Kidney (tissue), 14 donors: ENCODE data around the gene KRT73. TPM values are rescaled to one million over a fixed set of nuclear protein-coding genes. Genes with fewer than 3 reads are reported as not detected.

Experiments used
- DNase-seq, 5 donors: peaks; one replicate each; pipeline ENCODE4 v3.0.0-alpha.2; 2013 to 2020
- FAIRE-seq: peaks from 2 replicates; lab custom pipeline; 2012; peaks lifted over from hg19 to GRCh38; lab: Jason Lieb, UNC
- H3K27ac ChIP-seq, 2 donors: one replicate each; pipeline ENCODE4 v1.7.0; 2013; ENCODE audit warnings: low read depth in 2 of 2, low read length in 2 of 2, inconsistent platforms in 1 of 2
- H3K27me3 ChIP-seq: one replicate; pipeline ENCODE4 v1.7.1; 2013; ENCODE audit warnings: low read length, inconsistent platforms; ENCODE audit not compliant: control insufficient read depth, insufficient read depth
- H3K36me3 ChIP-seq, 3 donors: one replicate each; pipeline versions ENCODE4 v1.7.0 to v1.7.1; 2013; ENCODE audit warnings: low read length in 3 of 3, control low read depth in 1 of 3, inconsistent platforms in 1 of 3; ENCODE audit not compliant: insufficient read depth in 3 of 3, control insufficient read depth in 2 of 3
- H3K4me1 ChIP-seq, 3 donors: one replicate each; pipeline versions ENCODE4 v1.7.0 to v1.7.1; 2013; ENCODE audit warnings: low read length in 3 of 3, inconsistent platforms in 1 of 3, low read depth in 1 of 3; ENCODE audit not compliant: control insufficient read depth in 2 of 3, insufficient read depth in 2 of 3
- H3K4me3 ChIP-seq, 3 donors: one replicate each; pipeline versions ENCODE4 v1.7.0 to v1.8.1; 2013; ENCODE audit warnings: low read length in 3 of 3, control low read depth in 1 of 3, inconsistent platforms in 1 of 3
- H3K9ac ChIP-seq, 3 donors: one replicate each; pipeline versions ENCODE4 v1.7.0 to v1.7.1; 2013; ENCODE audit warnings: low read length in 3 of 3, control low read depth in 1 of 3, inconsistent platforms in 1 of 3
- H3K9me3 ChIP-seq, 3 donors: one replicate each; pipeline versions ENCODE4 v1.7.0 to v1.7.1; 2013; ENCODE audit warnings: low read length in 3 of 3, control low read depth in 1 of 3, inconsistent platforms in 1 of 3; ENCODE audit not compliant: control insufficient read depth in 2 of 3, insufficient read depth in 1 of 3
- CTCF ChIP-seq: IDR thresholded peaks from 3 replicates; pipeline ENCODE4 v1.5.1; 2012; ENCODE audit warnings: mild to moderate bottlenecking, moderate library complexity, borderline replicate concordance; ENCODE audit not compliant: insufficient read depth; ENCODE audit errors: extremely low read depth
- intact Hi-C: fragments of 100-400 bp; cut with DNase I; formaldehyde crosslinking; loops from one replicate; pipeline ENCODE4 v1.11.1; 2022
- polyA plus RNA-seq: library from polyadenylated mRNA; stranded (reverse); fragments of 350-450 nt; fragmentation: Illumina TruSeq; extraction: RNeasy Lipid Tissue Mini Kit (QIAGEN cat#74804); gene quantifications from one replicate; pipeline ENCODE4 v1.2.3, GENCODE V29; 2014; ENCODE audit warnings: low read depth, low replicate concordance; ENCODE audit not compliant: insufficient read depth
- total RNA-seq: library from RNA; stranded (reverse); fragmentation: NEBNext Ultra II Directional; extraction: Animal tissue kit (Norgen Biotek cat#: 25700); gene quantifications from one replicate; pipeline ENCODE4 v1.2.1, GENCODE V29; 2021
- donor health status: control.
- donor health status: control.
- donor health status: control.
- donor health status: control.
- donor health status: control.
- donor health status: DM: yes; HTN: yes; CAD: no.
- donor health status: Normal renal cell carcinoma (clear cell type).

Gene KRT73
- total and polyA plus RNA-seq, 2 donors from 2014 or later: not detected

GRCh38 chr12:52608161-52608560 is 10.2 kb downstream of the KRT73 start:
- no peaks in the 10 kb centered on the region for H3K27me3 ChIP-seq
- intact Hi-C loops: no loop called here
- no peak for TF ChIP-seq CTCF
- H3K4me1 ChIP-seq: no peaks in the 10 kb centered on the region
- DNase-seq (peak in 2 of 5 donors; percentile 2 to 6), FAIRE-seq (no peak)
- no peak overlapping the region for H3K4me3 ChIP-seq
- H3K27ac ChIP-seq: no peak overlapping the region
- no peaks in the 10 kb centered on the region for H3K36me3 ChIP-seq
- no peak overlapping the region for H3K9ac ChIP-seq
- no peaks in the 10 kb centered on the region for H3K9me3 ChIP-seq

DNA sequence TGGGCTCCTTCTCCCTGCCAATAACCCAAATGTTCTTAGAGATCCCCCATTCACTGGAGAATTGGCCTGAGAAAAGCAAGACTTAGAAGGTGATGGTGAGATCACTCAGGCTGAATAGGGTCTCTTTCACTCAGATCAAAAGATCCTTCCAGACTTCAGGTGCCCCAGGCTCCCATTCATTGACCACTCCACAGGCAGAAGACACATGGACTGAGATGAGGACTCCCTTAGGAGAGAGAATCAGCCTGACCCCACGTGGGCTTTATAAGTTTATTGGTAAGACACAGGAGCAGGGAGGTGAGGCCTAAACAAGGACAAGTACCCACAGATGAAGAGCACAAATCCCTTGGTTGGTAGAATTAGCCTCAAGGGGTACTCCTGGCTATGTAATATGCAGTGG is 11.0 kb downstream of the KRT73 start:
- no peak for TF ChIP-seq CTCF
- Histone ChIP-seq H3K27me3 (peaks cover 2% of the 10 kb centered on the region), H3K4me3 (no peak overlapping the region), H3K4me1 (no peaks in the 10 kb centered on the region), H3K27ac (no peak overlapping the region), H3K9me3 (no peaks in the 10 kb centered on the region), H3K9ac (no peak overlapping the region), H3K36me3 (no peaks in the 10 kb centered on the region)
- intact Hi-C loops: no loop called here
- DNase-seq: peak in 2 of 5 donors; percentile 0
- FAIRE-seq: no peak

GRCh38 chr12:52606581-52607218 is 11.7 kb downstream of the KRT73 start:
- no peak overlapping the region for H3K4me3 ChIP-seq
- no peaks in the 10 kb centered on the region for H3K4me1 ChIP-seq
- H3K36me3 ChIP-seq: no peaks in the 10 kb centered on the region
- no peak overlapping the region for H3K9ac ChIP-seq
- intact Hi-C loops: no loop called here
- no peak for TF ChIP-seq CTCF
- no peak overlapping the region for H3K27ac ChIP-seq
- DNase-seq (peak in 1 of 5 donors; percentile 2), FAIRE-seq (no peak)
- H3K9me3 ChIP-seq: no peaks in the 10 kb centered on the region
- peaks cover 8% of the 10 kb centered on the region for H3K27me3 ChIP-seq

DNA sequence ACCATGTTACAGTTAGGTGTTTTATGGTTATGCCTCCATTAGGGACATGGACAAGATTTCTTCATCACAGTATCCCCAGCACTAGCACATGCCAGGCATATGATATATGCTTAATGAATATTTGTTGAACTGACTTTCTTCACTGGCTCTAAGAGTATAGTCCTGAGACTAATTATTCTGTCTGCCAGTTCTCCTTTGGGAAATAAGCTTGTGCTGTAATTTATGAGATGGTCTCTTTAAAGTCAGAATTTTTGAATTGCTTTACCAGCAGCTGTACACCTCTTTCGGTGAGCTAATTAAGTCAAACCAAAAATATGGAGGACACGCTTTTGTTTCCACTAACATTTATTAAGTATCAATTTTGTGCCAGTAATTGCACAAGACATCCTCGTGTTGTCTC is 12.3 kb downstream of the KRT73 start:
- H3K4me1 ChIP-seq: no peaks in the 10 kb centered on the region
- no peak overlapping the region for H3K27ac ChIP-seq
- intact Hi-C loops: no loop called here
- no peaks in the 10 kb centered on the region for H3K9me3 ChIP-seq
- H3K4me3 ChIP-seq: no peak overlapping the region
- peaks cover 11% of the 10 kb centered on the region for H3K27me3 ChIP-seq
- no peak for FAIRE-seq
- no peaks in the 10 kb centered on the region for H3K36me3 ChIP-seq
- TF ChIP-seq CTCF: no peak
- H3K9ac ChIP-seq: no peak overlapping the region
- no peak for DNase-seq
